ENCODE measurements around the gene AXIN1.

- no peak for TF ChIP-seq POLR2A (IDR thresholded peaks at IDR 0.05)
- no peak for TF ChIP-seq CTCF (IDR thresholded peaks at IDR 0.05)
Observed at GRCh38 chr16:321532-321931, 31.0 kb downstream of the AXIN1 start.
